ENCODE data around the gene PDGFA. TPM values are rescaled to one million over a fixed set of nuclear protein-coding genes. Genes with fewer than 3 reads are reported as not detected.

Gene PDGFA
- total and polyA plus RNA-seq, 4 donors, result 21.8 to 40.6 (median 25.6) TPM

DNA sequence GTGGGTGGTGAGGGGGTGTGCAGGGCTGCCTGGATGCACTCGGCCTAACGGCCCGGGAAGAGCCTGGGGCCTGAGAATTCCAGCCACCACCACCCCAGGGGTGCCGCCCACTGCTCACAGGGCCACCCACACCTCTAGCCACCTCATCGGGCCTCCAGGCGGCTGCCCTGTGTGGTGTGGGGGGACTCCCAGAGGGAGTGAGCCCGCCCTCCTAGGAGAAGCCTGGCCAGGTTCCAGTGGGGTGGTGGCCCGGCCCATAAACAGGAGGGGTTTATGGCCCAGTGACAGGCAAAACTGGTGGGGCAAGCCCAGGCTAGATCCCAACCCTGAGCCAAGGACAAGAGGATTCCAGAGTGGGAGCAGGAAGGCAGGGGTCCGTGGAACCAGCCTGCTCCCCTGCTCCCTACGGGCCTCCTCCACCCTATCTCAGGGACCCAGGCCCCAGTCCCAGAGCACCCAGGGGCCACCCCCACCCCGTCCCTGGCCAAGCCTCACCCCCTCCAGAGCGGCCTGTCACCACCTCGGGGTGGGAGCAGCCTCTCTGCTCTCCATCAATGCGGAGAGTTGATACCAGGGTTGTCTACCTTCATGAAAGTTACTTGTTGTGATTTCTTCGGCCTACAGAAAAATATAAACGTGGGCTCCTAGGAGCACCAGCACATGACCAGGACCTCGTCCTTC is 20.2 kb upstream of the PDGFA start:
- no peaks in the 10 kb centered on the region for H3K27me3 ChIP-seq (ENCODE audit: control insufficient read depth in 3 of 3, insufficient read depth in 3 of 3, low read length in 2 of 3)
- H3K9ac ChIP-seq (ENCODE audit: insufficient read depth in 1 of 2, low read length in 2 of 2), result no peak overlapping the region
- peaks cover 0 to 13% (median 8%) of the 10 kb centered on the region in 5 donors for H3K4me1 ChIP-seq (ENCODE audit: control insufficient read depth in 5 of 5, insufficient read depth in 5 of 5, low read length in 5 of 5)
- H3K36me3 ChIP-seq (ENCODE audit: control insufficient read depth in 4 of 4, insufficient read depth in 4 of 4, low read length in 4 of 4), result no peaks in the 10 kb centered on the region
- DNase-seq (peak; percentile 78 to 85 (median 85)), ATAC-seq (ENCODE audit: insufficient read depth, low FRiP score) (peak; percentile 38)
- TF ChIP-seq, protein P1, sequence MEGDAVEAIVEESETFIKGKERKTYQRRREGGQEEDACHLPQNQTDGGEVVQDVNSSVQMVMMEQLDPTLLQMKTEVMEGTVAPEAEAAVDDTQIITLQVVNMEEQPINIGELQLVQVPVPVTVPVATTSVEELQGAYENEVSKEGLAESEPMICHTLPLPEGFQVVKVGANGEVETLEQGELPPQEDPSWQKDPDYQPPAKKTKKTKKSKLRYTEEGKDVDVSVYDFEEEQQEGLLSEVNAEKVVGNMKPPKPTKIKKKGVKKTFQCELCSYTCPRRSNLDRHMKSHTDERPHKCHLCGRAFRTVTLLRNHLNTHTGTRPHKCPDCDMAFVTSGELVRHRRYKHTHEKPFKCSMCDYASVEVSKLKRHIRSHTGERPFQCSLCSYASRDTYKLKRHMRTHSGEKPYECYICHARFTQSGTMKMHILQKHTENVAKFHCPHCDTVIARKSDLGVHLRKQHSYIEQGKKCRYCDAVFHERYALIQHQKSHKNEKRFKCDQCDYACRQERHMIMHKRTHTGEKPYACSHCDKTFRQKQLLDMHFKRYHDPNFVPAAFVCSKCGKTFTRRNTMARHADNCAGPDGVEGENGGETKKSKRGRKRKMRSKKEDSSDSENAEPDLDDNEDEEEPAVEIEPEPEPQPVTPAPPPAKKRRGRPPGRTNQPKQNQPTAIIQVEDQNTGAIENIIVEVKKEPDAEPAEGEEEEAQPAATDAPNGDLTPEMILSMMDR (IDR thresholded peaks at IDR 0.05; ENCODE audit: control extremely low read depth, extremely low read depth), result no peak
- H3K27ac ChIP-seq (ENCODE audit: low read depth in 1 of 2, low read length in 1 of 2), result peak overlapping the region in 1 of 2 donors; percentile 47
- 65 to 83% methylated on average over 17 of the region's 17 CpGs for WGBS, 2 donors
- H3K9me3 ChIP-seq (ENCODE audit: control insufficient read depth in 4 of 4, insufficient read depth in 3 of 4, low read length in 3 of 4), result peaks cover 0 to 5% (median 0%) of the 10 kb centered on the region in 4 donors
- no peak overlapping the region for H3K4me3 ChIP-seq

DNA sequence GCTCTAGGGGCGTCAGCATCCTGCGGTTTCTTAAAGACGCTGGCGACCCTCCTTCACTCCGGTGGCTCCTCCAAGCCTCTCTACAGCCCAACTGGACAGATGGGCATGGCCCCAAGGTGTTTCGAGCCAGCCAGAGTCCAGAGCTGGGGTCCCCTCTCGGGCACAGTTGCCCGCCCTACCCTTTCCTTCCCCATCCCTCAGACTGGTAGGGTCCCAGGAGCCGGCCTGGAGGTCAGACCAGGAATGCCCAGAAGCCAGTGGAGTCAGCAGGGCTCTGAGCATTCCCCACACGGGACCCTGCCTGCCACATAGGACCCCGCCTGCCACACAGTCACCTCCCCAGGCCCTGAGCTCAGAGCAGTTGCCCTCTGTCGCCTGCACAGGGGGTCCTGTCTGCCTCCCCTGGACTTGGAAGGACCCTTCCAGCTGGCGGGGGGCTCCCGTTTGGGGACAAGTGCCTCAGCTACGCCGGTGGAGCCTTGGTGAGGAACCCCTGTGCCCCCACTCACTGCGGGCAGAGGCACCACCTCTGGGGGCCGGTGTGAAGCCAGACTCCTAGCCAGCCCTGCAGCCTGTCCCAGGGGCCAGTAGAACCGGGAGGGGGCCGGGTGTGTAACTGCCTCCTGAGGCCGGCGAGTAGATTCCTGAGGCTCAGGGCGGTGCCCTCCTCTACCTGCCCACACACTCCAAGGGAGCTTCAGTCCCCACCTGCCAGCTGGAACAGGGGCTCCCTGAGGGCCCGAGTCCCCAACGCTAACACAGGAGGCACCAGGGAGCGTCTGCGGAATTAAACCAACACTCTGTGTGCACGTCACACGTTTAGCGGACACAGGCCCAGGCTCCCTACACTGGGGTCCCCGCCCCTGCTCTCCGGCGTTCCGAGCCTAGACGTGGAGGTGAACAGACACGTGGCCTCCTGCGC is 19.4 kb upstream of the PDGFA start:
- Histone ChIP-seq H3K9ac (ENCODE audit: insufficient read depth in 1 of 2, low read length in 2 of 2) (no peak overlapping the region), H3K27me3 (ENCODE audit: control insufficient read depth in 3 of 3, insufficient read depth in 3 of 3, low read length in 2 of 3) (no peaks in the 10 kb centered on the region), H3K4me1 (ENCODE audit: control insufficient read depth in 5 of 5, insufficient read depth in 5 of 5, low read length in 5 of 5) (peaks cover 0 to 13% (median 8%) of the 10 kb centered on the region in 5 donors), H3K4me3 (no peak overlapping the region), H3K9me3 (ENCODE audit: control insufficient read depth in 4 of 4, insufficient read depth in 3 of 4, low read length in 3 of 4) (peaks cover 0 to 5% (median 0%) of the 10 kb centered on the region in 4 donors), H3K27ac (ENCODE audit: low read depth in 1 of 2, low read length in 1 of 2) (peak overlapping the region in 1 of 2 donors; percentile 89), H3K36me3 (ENCODE audit: control insufficient read depth in 4 of 4, insufficient read depth in 4 of 4, low read length in 4 of 4) (no peaks in the 10 kb centered on the region)
- ATAC-seq (ENCODE audit: insufficient read depth, low FRiP score), result no peak
- DNase-seq, result peak in 1 of 3 donors; percentile 49
- 71 to 78% methylated on average over 37 of the region's 37 CpGs for WGBS, 2 donors
- TF ChIP-seq, protein P1 (IDR thresholded peaks at IDR 0.05; ENCODE audit: control extremely low read depth, extremely low read depth), result no peak

DNA sequence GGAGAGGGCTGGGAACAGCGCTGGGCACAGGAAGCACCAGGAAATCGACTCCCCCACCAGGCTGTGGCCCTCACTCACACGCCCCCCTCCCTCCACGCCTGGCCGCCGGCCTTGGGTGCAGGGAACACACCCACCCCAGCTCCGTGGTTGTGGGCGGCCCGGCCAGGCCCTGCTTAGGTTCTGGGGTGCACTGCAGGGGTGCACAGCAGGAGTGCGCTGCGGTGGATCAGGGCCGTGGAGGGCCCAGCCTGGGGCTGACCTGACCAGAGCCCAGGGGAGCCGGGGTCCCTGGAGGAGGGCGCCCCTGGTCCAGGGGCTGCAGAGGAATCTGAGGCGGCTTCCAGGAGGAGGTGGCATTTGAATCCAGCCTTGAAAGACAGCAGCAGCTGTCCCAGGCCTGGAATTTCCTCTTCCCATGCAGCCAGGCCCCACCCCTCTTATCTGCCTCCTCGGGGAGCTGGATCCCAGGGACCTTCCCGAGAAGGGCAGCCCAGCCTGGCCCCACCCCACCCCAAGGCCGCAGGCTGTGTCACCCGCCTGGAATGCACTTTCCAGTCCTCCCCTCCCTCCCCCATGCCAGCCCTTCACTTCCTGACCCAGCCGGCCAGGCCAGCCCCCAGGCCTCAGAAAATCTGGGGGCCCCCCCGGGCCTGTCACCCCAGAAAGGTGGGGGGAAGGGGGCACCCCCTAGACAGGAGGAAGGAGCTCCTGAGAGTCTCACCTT is 18.4 kb upstream of the PDGFA start:
- H3K9me3 ChIP-seq (ENCODE audit: control insufficient read depth in 4 of 4, insufficient read depth in 3 of 4, low read length in 3 of 4), result peaks cover 0 to 5% (median 0%) of the 10 kb centered on the region in 4 donors
- no peaks in the 10 kb centered on the region for H3K27me3 ChIP-seq (ENCODE audit: control insufficient read depth in 3 of 3, insufficient read depth in 3 of 3, low read length in 2 of 3)
- DNase-seq (peak in 1 of 3 donors; percentile 50), ATAC-seq (ENCODE audit: insufficient read depth, low FRiP score) (peak; percentile 78)
- WGBS, 2 donors, result 45 to 60% methylated on average over 19 to 21 of the region's 21 CpGs
- H3K4me1 ChIP-seq (ENCODE audit: control insufficient read depth in 5 of 5, insufficient read depth in 5 of 5, low read length in 5 of 5), result peaks cover 0 to 13% (median 8%) of the 10 kb centered on the region in 5 donors
- TF ChIP-seq, protein P1 (IDR thresholded peaks at IDR 0.05; ENCODE audit: control extremely low read depth, extremely low read depth), result no peak
- H3K36me3 ChIP-seq (ENCODE audit: control insufficient read depth in 4 of 4, insufficient read depth in 4 of 4, low read length in 4 of 4), result no peaks in the 10 kb centered on the region
- H3K27ac ChIP-seq (ENCODE audit: low read depth in 1 of 2, low read length in 1 of 2), result peak overlapping the region in 1 of 2 donors; percentile 89
- no peak overlapping the region for H3K9ac ChIP-seq (ENCODE audit: insufficient read depth in 1 of 2, low read length in 2 of 2)
- no peak overlapping the region for H3K4me3 ChIP-seq
